Epithelial cell of esophagus (primary cell): ENCODE measurements around the gene MCM8.

ENCODE experiments used
- DNase-seq: peaks from one replicate; pipeline ENCODE4 v3.0.0; 2010; ENCODE audit warnings: low read depth
- H3K4me3 ChIP-seq: 2 replicates; pipeline ENCODE4 v1.5.1; 2011; ENCODE audit warnings: mild to moderate bottlenecking, low read length, control low read depth
- CTCF ChIP-seq: IDR thresholded peaks from 2 replicates; pipeline ENCODE4 v1.5.1; 2011; ENCODE audit warnings: low read depth, mild to moderate bottlenecking, low read length, control low read depth, inconsistent platforms; ENCODE audit not compliant: insufficient read depth; ENCODE audit errors: missing control alignments

MCM8 gene

GRCh38 chr20:6036213-6036612 is 85.8 kb downstream of the MCM8 start:
- no peak for DNase-seq
- no peak for TF ChIP-seq CTCF
- H3K4me3 ChIP-seq: no peak overlapping the region

- DNase-seq: no peak
- TF ChIP-seq CTCF: no peak
- H3K4me3 ChIP-seq: no peak overlapping the region
Observed at GRCh38 chr20:6037082-6037481, 86.6 kb downstream of the MCM8 start.

- H3K4me3 ChIP-seq: no peak overlapping the region
- no peak for TF ChIP-seq CTCF
- DNase-seq: no peak
Observed at GRCh38 chr20:6038256-6038655, 87.8 kb downstream of the MCM8 start.

- no peak overlapping the region for H3K4me3 ChIP-seq
- TF ChIP-seq CTCF: no peak
- DNase-seq: no peak
Observed at GRCh38 chr20:6039766-6040165, 89.3 kb downstream of the MCM8 start.

- H3K4me3 ChIP-seq: no peak overlapping the region
- TF ChIP-seq CTCF: no peak
- DNase-seq: no peak
Observed at GRCh38 chr20:6040540-6040939, 90.1 kb downstream of the MCM8 start.

GRCh38 chr20:6040958-6041807 is 90.7 kb downstream of the MCM8 start:
- no peak overlapping the region for H3K4me3 ChIP-seq
- TF ChIP-seq CTCF: no peak
- DNase-seq: no peak

GRCh38 chr20:6041808-6042265 is 91.4 kb downstream of the MCM8 start:
- no peak for DNase-seq
- no peak overlapping the region for H3K4me3 ChIP-seq
- TF ChIP-seq CTCF: no peak
